Dermis blood vessel endothelial cell (primary cell): ENCODE measurements around the gene BMERB1. TPM values are rescaled to one million over a fixed set of nuclear protein-coding genes. Genes with fewer than 3 reads are reported as not detected.
"Not testable (repeated sequence)": the region's sequence is repeated elsewhere in the genome, so short reads cannot be mapped to it uniquely, and the experiment has no call there.

Experiments used
- DNase-seq: peaks from one replicate; pipeline ENCODE4 v3.0.0; 2010
- total RNA-seq: library from RNA; depleted of rRNA; stranded (reverse); fragments of >200 nt; gene quantifications from 2 replicates; pipeline ENCODE4 v1.2.3, GENCODE V29; 2014

The BMERB1 gene
- total RNA-seq, 1 donor from 2014 or later: 12.6 TPM

DNA sequence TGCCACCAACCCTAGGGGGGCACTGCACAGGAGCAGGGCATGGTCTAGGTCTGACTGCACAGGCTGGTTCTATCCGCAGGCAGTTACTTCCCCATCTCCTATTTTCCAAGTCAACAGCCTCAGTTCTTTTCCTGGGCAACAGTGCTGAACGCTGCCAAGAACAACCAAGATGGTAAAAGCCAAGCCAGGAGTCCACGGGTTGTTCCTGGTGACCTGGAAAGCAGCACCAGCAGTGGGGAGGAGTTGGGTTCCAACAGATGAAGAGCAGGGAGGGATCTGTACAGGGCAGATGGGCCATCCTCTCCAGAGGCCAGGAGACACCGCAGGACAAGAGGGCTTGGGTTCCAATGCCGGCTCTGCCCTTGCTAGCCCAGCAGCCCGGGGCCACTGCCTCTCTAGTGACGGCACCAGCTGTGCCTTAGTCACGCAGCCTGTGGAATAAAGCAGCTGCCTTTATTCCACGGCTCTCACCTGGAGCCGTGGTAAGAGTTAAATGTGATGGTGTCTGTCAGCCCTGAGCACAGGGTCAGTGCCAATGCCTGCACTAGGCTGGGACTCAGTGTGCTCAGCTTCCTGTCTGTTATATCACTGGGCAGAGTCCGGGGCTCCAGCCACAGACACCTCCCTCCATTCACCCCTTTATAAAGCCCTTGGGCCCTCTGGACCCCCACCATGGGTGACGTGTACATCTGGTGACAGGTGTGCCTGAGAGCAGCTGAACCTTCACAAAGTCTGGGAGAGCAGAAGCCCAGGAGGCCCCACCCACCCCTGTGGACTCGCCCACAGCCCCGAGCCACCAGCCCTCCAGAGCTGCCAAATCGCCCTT, 163.6 kb downstream of the BMERB1 start:
- DNase-seq: no peak

DNA sequence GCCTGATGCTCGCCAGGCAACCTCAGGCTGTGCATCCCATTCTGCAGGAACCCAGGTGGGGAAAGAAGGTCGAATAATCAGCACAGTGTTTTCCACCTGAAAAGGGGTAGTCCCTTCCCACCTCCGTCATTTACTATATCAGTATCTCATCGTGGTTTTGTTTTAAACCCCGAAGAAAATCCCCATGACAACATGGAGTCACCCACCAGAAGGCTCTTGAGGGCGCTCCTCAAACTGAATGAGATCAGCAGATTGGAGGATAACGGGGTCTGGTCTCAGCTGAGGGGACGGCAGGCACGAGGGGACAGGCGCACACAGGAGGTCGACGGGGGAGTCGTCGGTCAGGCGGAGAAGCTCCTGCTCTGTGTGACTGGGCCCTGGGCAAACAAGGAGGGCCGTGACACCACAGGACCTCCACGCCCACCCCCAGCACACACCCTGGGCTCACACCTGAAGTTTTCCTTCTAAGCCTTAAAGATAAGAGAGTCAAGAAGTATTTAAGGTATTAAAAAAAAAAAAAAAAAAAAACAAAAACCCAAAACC, 164.3 kb downstream of the BMERB1 start:
- DNase-seq: no peak

DNA sequence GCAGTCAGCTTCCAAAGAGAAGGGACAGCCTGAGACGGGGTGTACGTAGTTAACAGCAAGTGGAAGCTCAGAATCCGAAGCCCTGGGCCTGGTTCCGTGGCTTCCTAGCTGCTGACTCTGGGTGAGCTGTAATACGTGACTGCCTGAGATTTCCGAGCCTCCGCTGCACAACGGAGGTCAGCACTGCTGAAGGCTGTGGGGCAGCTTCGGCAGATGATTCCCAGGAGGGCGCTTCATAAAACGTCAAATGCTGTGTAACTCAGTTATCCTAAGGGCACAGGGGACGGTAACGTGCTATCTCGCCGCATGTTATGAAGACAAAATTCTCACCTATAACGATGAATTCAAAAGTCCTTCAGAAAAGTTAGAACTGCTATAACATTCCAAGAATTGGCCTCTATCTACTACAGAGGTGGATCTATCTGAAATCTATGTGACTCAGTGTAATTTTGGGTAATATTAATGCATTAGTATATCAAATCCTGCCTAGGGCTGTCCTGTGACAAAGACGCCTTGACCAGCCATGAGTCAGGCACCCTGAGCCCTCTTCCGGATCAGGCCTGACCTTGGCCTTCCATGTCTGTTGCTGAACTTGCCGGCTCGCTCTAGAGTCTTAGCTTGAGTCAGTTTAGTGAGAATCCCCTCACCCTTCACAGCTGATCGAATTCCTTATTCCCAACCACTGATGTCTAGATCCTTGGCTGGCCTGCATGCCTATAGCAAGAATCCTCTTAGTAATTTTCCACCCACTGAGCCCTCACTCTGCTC, 165.1 kb downstream of the BMERB1 start:
- no peak for DNase-seq

DNA sequence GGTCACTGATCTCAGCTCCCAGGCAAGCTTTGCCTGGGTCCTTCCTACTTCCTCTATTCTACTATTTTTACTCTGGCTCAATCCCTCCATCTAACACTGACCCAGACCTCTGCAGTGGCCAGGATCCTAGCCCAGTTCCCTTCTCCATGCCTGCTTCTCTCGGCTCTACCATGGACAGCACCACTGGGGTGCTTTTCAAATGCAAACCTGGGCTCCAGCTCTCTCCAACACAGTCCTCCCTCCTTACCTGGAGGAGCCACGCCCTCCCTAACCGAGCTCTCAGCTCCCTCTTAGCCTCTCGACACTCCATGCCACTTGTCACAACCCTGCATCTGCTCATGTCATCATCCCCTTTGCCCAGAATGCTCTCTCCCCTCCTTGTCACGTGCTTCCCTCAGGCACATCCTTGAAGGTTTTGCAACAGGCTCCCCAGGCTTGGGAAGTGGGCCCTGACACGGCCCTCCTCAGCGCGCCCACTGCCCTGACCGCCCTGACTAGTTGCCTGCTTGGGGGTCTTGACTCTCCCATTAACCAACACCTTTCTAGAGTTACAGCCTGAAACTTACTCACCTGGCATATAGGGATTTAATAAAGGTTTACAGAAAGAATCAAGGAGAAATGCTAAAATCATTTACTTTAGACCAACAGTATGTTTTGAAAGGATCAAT, 167.0 kb downstream of the BMERB1 start:
- DNase-seq: no peak

DNA sequence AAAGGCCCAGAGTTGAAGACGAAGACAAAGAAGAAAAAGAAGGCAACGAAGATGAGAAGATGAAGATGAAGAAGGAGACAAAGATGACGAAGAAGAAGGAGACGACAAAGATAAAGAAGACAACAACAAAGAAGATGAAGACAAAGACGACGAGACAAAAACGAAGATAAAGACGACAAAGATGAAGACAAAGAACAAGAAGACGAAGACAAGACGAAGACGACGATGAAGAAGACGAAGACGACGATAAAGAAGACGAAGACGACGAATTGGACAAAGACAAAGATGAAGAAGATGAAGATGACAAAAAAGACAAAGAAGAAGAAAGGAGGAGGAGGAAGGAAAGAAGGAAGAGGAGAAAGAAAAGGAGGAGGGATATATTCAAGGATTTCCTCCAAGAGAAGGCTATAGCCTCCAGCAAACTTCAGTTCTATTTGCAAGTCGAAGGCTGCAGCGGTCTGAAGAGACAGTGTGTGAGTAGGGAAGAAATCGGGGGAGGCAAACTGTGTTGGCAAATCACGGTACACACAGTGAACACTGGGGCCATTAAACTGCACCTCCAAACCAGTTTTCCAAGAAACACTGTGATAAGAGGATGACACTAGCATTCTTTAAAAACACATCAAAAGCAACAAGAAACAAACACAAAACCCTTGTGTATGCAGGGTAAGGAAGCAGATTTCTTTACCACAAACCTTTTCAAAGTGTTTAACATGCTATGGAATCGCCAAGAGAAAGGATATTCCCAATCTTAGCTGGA, 168.1 kb downstream of the BMERB1 start:
- DNase-seq: no peak

DNA sequence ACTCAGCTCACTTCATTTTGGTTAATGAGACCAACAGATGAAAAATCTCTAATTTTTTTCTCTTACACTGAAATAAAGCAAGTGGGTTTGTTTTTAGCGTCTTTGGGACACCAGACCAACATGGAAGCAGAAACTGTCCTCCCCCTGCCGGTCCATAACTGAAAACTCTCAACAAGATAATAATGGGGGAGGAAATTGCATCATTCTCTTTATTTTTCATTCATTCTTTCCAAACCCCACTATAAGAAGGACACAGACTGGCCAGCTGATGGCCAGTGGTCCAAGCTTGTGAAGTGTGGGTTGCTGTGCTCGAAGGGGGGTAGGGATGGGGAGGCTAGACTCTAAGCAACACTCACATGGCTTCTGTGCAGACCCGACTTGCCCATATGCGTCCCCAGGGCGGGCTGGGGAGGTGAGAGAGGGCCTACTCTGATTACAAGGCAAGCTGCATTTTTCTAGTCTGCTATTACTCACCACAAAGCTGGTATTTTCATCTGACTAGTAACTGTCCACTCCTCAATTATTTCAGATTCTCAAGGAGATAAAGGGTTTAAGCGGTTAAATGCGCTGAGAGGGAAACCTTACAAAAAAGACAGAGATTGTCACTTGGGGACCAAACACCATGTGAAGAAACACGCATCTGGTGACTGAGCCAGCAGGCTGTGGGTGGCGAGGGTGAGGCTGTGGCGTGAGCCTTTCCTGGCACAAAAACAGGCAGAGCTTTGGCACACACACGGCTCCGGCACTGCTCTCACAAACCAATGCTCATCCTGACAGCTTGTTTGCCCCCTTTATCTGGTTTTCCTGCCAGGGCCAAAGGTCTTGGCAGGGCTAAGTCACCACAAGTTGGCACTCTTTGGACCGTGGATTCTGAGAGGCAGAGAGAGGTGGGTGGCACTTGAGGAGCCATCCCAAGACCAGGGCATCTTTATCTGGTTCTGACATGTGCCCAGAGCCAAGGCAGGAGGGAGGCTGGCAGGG, 170.4 kb downstream of the BMERB1 start:
- DNase-seq: no peak

DNA sequence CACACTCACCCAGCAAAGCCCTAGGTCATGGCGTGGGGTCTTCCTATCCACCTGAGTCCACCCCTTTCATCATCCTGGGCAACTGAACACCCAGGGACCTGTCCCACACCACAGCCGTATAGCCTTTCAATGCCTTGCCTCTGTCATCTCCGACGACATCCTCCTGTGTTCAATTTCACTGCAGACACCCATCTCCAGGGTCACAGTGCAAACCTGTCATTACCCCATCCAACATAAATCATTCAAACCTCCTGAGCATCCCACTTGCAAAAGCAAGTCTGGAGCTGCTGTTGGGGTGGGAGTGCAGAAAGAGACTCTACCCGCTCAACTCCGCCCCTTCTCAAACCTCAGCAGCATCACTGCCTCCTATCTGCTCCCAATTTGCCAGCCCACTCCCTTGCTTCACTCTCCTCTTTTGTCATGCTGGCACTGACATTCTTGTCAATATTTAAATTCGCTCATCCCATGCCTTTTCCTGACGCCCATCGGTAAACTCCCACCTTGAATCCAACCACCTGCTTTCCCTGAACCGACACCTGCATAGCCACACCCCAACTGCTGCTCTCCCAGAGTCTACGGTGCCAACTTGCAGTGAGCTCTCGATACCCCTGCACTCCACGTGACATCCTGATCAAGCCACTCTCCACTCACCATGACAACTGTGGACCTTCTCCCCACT, 171.6 kb downstream of the BMERB1 start:
- DNase-seq: no peak

DNA sequence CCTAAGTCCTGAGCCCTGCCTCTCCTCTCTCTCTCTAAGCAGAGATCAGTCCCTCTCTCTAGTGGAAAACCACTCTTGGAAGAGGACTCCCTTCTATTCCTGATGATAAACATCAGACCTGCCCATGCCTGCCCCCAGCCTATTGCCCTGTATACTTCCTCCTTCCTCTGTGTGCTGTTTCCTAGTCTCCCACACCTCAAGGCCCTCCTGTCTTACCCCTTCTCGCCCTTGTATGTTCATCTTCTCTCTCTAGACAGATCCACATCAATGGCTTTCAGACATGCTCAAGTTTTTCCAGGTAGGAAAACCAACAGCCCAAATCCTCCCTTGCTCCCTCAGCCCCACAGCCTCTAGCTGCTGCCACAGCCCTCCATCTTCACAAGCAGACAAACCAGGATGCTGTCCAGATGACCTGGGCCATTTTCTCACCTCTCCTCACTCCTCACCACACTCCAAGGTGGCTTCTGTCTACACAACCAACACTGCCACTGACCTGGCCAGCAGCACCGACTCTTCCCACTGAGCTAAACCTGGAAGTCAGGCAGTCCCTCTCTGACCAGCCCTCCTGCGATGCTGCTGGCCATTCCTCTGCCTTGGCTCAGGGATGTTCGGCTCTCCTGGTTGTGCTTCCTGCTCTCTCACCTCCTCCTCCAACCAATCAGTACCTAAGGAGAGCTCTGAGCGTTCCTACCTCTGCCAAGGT, 172.3 kb downstream of the BMERB1 start:
- no peak for DNase-seq

DNA sequence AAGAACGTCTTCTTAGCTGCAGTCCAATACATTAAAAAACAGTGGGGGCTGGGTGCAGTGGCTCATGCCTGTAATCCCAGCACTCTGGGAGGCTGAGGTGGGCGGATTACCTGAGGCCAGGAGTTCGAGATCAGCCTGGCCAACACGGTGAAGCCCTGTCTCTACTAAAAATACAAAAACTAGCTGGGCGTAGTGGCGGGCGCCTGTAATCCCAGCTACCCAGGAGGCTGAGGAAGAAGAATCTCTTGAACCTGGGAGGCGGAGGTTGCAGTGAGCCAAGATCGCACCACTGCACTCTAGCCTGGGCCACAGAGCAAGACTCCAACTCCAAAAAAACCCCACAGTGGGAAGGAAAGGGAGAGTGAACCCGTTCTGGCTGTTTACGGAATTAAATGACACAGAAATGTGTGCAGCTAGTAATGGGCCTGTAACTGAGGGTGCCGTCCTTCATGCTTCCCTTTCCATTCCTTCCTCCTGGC, 172.9 kb downstream of the BMERB1 start:
- not testable (repeated sequence) for DNase-seq

DNA sequence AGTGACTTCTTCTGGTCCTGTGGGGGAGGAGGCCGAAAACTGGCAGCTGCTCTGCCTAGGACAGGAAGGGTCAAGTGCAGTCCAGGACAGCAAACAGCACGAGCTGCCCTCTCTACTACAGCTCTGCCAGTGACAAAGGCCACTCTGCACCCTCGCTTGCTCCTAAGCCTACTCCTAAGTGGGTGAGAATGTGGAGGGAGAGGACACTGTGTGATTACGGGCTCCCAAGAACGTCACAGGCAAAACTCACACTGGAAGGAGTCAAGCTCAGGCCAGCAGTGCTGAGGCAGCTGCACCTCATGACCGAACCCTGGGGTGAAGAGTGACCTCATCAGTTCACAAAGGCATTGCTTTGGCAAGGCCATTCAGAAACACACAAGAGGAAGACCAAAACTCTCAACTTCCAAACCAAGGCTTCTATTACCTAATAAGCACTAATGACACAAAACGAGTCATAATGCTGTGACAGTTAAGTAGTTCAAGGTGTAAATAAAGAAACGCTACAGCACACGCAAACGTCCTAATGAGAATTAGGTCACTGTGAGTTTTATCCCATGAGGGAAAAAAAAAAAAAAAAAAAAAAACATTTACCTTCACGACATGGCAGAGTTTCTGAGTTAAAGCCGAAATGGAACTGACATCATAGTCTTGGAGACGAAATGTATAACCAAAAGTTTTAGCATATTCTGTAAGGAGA, 173.5 kb downstream of the BMERB1 start:
- peak; percentile 12 for DNase-seq

DNA sequence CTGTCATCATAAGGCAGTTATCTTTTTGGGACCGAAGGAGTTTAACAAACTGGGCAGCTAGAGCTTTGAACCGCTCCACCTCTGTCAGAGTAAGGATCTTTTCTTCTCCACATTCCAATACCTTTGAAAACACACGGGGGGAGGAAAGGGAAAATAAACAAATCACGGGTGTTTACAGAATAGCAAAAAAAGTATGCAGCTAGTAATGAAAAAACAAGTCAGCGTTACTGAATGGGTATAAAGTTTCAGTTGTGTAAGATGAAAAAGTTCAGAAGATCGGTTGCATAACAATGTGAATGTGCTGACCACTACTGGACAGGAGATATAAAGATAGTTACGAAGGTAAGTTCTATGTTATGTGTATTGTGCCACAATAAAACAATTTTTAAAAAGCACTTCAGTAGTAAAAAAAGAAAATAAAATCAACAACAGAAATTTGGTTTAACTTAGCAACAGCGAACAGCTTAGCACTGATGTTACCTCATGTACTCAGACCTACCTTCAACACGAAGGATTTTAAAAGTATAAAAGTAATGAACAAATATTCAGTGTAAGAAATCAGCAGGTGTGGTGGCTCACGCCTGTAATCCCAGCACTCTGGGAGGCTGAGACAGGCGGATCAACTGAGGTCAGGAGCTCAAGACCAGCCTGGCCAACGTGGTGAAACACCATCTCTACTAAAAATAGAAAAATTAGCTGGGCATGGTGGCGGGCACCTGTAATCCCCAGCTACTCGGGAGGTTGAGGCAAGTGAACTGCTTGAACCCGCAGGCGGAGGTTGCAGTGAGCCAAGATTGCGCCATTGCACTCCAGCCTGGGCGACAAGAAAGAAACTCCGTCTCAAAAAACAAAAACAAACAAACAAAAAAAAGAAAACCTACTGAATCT, 174.3 kb downstream of the BMERB1 start:
- DNase-seq: no peak

DNA sequence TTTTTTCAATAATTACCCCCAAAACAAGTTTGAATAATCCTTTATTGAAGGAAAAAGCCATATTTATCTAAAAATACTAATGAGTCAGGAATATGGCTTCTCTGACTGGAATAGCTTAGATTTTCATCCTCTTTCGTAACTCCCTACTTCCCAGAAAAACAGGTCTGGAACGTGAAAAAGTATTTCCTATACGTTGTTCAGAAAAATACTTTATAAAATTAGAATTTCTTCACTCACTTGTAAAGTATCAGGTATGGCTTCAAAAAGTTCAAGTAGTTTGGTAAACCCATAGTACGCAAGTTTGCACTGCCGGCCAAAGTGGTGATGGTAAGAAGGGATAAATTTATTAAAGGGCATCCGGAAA, 174.9 kb downstream of the BMERB1 start:
- DNase-seq: no peak

DNA sequence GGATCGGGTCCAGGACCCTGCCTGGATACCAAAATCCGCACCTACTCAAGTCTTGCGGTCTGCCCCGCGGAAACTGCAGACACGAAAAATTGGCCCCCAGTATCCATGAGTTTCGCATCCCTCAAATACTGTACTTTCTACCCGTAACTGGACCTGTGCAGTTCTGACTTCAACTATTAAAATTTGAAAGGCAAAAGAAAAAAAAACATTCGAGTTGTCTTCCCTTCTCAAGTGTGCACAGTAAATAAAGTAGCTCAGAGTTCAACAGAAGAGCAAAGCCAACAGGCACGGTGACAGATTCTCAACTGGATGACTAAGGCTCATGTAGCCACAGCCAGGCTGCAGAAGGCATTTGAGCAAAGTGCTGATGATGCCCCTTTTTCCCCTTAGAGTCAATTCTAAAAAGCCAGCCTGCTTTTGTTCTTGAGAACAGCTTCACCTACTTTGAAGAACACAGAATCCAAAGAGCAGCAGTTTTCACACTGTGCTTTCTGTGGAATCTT, 176.0 kb downstream of the BMERB1 start:
- no peak for DNase-seq

DNA sequence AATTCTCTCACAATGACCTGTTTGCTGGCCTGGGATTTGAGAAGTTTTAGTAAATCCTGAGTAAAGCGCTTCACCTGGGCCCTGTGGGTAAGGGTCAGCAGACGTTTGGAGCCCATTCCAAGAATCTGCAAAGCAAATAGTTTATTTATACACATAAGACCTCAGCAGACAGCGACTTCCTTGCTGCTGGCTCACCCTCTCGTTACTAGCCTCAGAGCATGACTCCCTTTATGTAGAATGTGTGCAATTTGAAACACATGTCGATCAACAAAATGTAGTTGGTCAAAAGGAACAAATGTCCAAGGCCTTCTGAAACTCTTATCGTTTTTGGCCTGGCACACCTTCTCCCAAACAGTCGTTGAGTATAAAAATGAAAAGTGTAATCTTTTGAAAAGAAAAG, 177.2 kb downstream of the BMERB1 start:
- no peak for DNase-seq

DNA sequence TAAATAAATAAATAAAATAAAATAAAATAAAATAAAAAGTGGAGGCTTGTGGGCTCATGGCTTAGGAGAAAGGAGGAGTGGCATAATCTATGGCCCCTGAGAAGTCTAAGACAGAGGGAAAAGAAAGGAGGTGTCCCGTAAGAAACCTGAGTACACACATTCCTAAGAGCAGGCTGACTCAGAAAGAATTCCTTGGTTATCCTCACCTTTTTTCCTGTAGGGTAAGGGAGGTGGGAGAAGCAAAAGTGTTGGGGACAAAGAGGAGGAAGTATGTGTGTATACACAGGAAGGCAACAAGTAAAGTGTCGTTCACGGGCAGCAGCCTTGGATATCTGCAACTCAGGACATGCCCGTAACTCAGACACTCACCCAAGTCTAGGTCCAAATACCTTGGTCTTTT, 179.3 kb downstream of the BMERB1 start:
- no peak for DNase-seq

DNA sequence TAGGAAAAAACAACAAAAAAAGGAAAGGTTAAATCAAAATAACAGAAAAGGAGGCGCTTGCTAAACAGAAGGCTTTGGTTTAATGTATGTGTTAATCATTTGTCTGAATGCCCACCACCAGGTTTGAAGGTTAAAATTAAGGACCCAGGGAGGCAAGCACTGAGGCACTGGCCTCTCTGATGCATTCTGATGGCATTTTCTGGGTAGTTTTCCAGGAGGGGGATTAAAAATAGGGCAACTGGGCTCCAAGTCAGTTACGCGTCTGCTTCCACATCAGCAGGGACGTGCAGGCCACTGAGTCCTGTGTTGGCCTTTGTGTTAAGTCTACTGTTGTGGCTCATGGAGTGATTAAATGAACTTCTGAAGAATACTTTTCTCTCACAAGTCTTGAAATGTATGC, 181.6 kb downstream of the BMERB1 start:
- no peak for DNase-seq

DNA sequence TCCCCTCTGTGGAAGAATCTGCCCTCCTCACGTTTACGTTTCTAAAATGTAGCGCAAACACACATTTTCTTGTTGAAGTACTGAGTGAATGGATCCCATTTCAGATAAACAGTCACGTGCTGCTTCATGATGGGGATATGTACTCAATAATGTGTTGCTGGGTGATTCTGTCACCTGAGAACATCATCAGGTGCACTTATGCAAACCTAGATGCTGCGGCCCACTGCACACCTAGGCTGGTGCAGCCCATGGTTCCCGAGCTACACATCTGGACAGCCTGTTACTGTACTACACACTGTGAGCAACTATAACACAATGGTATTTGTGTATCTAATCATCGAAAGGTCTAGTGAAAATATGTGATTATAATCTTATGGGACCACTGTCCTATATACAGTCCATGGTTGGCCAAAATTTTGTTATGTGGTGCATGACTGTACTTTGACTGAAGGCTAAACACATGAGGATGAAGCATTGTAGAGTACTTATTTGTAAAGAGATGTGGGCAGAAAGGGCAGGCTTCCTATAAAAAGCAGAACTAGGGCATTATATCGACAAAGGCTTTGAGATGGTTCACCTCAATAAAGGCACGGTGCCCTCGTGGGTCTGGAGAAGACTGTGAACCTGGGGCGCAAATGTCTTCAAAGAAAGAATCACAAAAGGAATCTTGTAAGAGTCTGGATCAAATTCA, 182.2 kb downstream of the BMERB1 start:
- no peak for DNase-seq
